GM12878 (cell line): Measurements from ENCODE around the gene SLC25A51. TPM values are rescaled to one million over a fixed set of nuclear protein-coding genes. Genes with fewer than 3 reads are reported as not detected.

Experiments used
- ATF3 ChIP-seq: IDR thresholded peaks from 2 replicates; pipeline ENCODE4 v1.6.1; 2011; ENCODE audit warnings: low read depth, mild to moderate bottlenecking, low read length, moderate library complexity, borderline replicate concordance; ENCODE audit errors: extremely low read depth
- ATF7 ChIP-seq: fragments of 450-650 bp; IDR thresholded peaks from 2 replicates; pipeline ENCODE4 v1.6.1; 2016; ENCODE audit warnings: low read depth, mild to moderate bottlenecking
- CBFB ChIP-seq: IDR thresholded peaks from 2 replicates; pipeline ENCODE4 v1.6.1; 2016; ENCODE audit warnings: antibody characterized with exemption, low read depth
- ESRRA ChIP-seq: IDR thresholded peaks from 2 replicates; pipeline ENCODE4 v1.6.1; 2012; ENCODE audit warnings: mild to moderate bottlenecking, low read length, improper control_type of control experiment
- GABPA ChIP-seq: IDR thresholded peaks from 2 replicates; pipeline ENCODE4 v1.6.1; 2014; ENCODE audit warnings: antibody characterized with exemption, low read depth, mild to moderate bottlenecking, inconsistent platforms
- GATAD2B ChIP-seq: fragments of 450-650 bp; conservative IDR thresholded peaks from 2 replicates; pipeline ENCODE4 v1.6.1; 2017; ENCODE audit warnings: low read depth, mild to moderate bottlenecking, moderate library complexity
- IKZF2 ChIP-seq, 2 experiments: fragments of 450-650 bp; IDR thresholded peaks; 2 replicates each; pipeline ENCODE4 v1.6.1; 2017; ENCODE audit warnings: mild to moderate bottlenecking in 2 of 2, moderate library complexity in 2 of 2
- MEF2A ChIP-seq: IDR thresholded peaks from 2 replicates; pipeline ENCODE4 v1.6.1; 2011; ENCODE audit warnings: low read depth, mild to moderate bottlenecking, low read length, moderate library complexity; ENCODE audit not compliant: insufficient read depth
- MXI1 ChIP-seq: fragments of 150-350 bp; IDR thresholded peaks from 2 replicates; pipeline ENCODE4 v1.6.1; 2011; ENCODE audit warnings: low read depth, mild to moderate bottlenecking, inconsistent platforms, low read length, improper control_type of control experiment
- MYB ChIP-seq: fragments of 150-350 bp; IDR thresholded peaks from 2 replicates; pipeline ENCODE4 v1.6.1; 2014; ENCODE audit warnings: mild to moderate bottlenecking, low read depth, low read length, borderline replicate concordance
- MYC ChIP-seq: IDR thresholded peaks from 2 replicates; pipeline ENCODE4 v1.6.1; 2011; ENCODE audit warnings: mild to moderate bottlenecking, low read length, moderate library complexity, inconsistent platforms; ENCODE audit not compliant: insufficient read depth, insufficient replicate concordance, insufficient read length, severe bottlenecking
- NBN ChIP-seq: fragments of 450-650 bp; IDR thresholded peaks from 2 replicates; pipeline ENCODE4 v1.6.1; 2016
- NRF1 ChIP-seq: conservative IDR thresholded peaks from 2 replicates; pipeline ENCODE4 v1.6.1; 2011; ENCODE audit warnings: mild to moderate bottlenecking, low read depth, low read length, improper control_type of control experiment
- PML ChIP-seq: IDR thresholded peaks from 2 replicates; pipeline ENCODE4 v1.6.1; 2012; ENCODE audit warnings: low read length, inconsistent platforms
- RCOR1 ChIP-seq: conservative IDR thresholded peaks from 2 replicates; pipeline ENCODE4 v1.6.1; 2012; ENCODE audit warnings: low read depth, low read length, improper control_type of control experiment
- RELA ChIP-seq: fragments of 450-650 bp; IDR thresholded peaks from 2 replicates; pipeline ENCODE4 v1.8.0; 2014; ENCODE audit warnings: borderline replicate concordance; ENCODE audit not compliant: partially characterized antibody
- RELB ChIP-seq: fragments of 450-650 bp; IDR thresholded peaks from 2 replicates; pipeline ENCODE4 v1.6.1; 2017; ENCODE audit warnings: low read depth, mild to moderate bottlenecking, moderate library complexity
- SMAD5 ChIP-seq: IDR thresholded peaks from 2 replicates; pipeline ENCODE4 v1.6.1; 2016; ENCODE audit warnings: antibody characterized with exemption, low read depth
- STAT1 ChIP-seq: fragments of 450-650 bp; conservative IDR thresholded peaks from 2 replicates; pipeline ENCODE4 v1.6.1; 2014; ENCODE audit warnings: antibody characterized with exemption, mild to moderate bottlenecking
- ZSCAN29 ChIP-seq: fragments of 450-650 bp; IDR thresholded peaks from 2 replicates; pipeline ENCODE4 v1.6.1; 2017; ENCODE audit warnings: mild to moderate bottlenecking, moderate library complexity
- polyA plus RNA-seq, 11 experiments: library from polyadenylated mRNA; depleted of rRNA in 4 of 11; unstranded in 6 of 11; stranded (reverse) in 5 of 11; fragments of >200 nt; fragmentation: Nextera tagmentation in 4 of 11; fragmentation: Illumina TruSeq in 1 of 11; extraction: Ambion mirVana in 4 of 11; extraction: Trizol in 1 of 11; gene quantifications; 1 replicate in 1 of 11; 2 replicates in 10 of 11; pipeline versions ENCODE4 v1.2.1 to v1.2.3, GENCODE V29; 2011 to 2016; ENCODE audit warnings: inconsistent platforms in 2 of 11, missing spikeins in 2 of 11, low read depth in 1 of 11
- total RNA-seq, 4 experiments: library from RNA; depleted of rRNA in 3 of 4; stranded (reverse); fragments of >200 nt in 3 of 4; fragmentation: Illumina TruSeq in 1 of 4; extraction: Trizol in 1 of 4; gene quantifications; 2 replicates each; pipeline versions ENCODE4 v1.2.1 to v1.2.3, GENCODE V29; 2013 to 2021
- TF ChIP-seq, protein P1 (sequence below): IDR thresholded peaks from 2 replicates; pipeline ENCODE4 v1.6.1; 2012; ENCODE audit warnings: low read length, inconsistent platforms
- TF ChIP-seq, protein P2 (sequence below): fragments of 450-650 bp; formaldehyde crosslinking; IDR thresholded peaks from 2 replicates; pipeline ENCODE4 v1.4.0; 2020; ENCODE audit warnings: mild to moderate bottlenecking, moderate library complexity
- TF ChIP-seq, protein P3 (sequence below): IDR thresholded peaks from 2 replicates; pipeline ENCODE4 v1.6.1; 2011; ENCODE audit warnings: low read depth, low read length, improper control_type of control experiment, borderline replicate concordance

The SLC25A51 gene
- total and polyA plus RNA-seq, 10 of the 15 experiments (the other 5 are each of a cell fraction or from before 2014, with no cell fraction given) = 3.8 to 29.3 (median 13.2) TPM

- TF ChIP-seq MYB (peak; percentile 55; the same call in 1 of the 2 replicates), SMAD5 (no peak), STAT1 (peak; percentile 98), NBN (peak; percentile 82), PML (peak; percentile 69; the same call in 1 of the 2 replicates), ZSCAN29 (no peak), NRF1 (peak; percentile 67), GABPA (no peak), MYC (peak; percentile 77), MEF2A (no peak), CBFB (peak; percentile 93), IKZF2 (IDR thresholded peaks at IDR 0.05) (peak; percentile 4 to 52; a peak in 2 of 4 replicates), ATF7 (no peak), RELB (peak; percentile 80), RELA (peak; percentile 81), ESRRA (no peak), RCOR1 (0 out of 2 replicates have a peak, but pooled peaks have one; percentile 53), ATF3 (peak; percentile 84), MXI1 (peak; percentile 93), GATAD2B (peak; percentile 93; the same call in 1 of the 2 replicates)
- TF ChIP-seq, protein P1, sequence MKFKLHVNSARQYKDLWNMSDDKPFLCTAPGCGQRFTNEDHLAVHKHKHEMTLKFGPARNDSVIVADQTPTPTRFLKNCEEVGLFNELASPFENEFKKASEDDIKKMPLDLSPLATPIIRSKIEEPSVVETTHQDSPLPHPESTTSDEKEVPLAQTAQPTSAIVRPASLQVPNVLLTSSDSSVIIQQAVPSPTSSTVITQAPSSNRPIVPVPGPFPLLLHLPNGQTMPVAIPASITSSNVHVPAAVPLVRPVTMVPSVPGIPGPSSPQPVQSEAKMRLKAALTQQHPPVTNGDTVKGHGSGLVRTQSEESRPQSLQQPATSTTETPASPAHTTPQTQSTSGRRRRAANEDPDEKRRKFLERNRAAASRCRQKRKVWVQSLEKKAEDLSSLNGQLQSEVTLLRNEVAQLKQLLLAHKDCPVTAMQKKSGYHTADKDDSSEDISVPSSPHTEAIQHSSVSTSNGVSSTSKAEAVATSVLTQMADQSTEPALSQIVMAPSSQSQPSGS = no peak
- TF ChIP-seq, protein P2, sequence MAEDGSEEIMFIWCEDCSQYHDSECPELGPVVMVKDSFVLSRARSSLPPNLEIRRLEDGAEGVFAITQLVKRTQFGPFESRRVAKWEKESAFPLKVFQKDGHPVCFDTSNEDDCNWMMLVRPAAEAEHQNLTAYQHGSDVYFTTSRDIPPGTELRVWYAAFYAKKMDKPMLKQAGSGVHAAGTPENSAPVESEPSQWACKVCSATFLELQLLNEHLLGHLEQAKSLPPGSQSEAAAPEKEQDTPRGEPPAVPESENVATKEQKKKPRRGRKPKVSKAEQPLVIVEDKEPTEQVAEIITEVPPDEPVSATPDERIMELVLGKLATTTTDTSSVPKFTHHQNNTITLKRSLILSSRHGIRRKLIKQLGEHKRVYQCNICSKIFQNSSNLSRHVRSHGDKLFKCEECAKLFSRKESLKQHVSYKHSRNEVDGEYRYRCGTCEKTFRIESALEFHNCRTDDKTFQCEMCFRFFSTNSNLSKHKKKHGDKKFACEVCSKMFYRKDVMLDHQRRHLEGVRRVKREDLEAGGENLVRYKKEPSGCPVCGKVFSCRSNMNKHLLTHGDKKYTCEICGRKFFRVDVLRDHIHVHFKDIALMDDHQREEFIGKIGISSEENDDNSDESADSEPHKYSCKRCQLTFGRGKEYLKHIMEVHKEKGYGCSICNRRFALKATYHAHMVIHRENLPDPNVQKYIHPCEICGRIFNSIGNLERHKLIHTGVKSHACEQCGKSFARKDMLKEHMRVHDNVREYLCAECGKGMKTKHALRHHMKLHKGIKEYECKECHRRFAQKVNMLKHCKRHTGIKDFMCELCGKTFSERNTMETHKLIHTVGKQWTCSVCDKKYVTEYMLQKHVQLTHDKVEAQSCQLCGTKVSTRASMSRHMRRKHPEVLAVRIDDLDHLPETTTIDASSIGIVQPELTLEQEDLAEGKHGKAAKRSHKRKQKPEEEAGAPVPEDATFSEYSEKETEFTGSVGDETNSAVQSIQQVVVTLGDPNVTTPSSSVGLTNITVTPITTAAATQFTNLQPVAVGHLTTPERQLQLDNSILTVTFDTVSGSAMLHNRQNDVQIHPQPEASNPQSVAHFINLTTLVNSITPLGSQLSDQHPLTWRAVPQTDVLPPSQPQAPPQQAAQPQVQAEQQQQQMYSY (CRISPR knock-in tag) = no peak
- TF ChIP-seq, protein P3, sequence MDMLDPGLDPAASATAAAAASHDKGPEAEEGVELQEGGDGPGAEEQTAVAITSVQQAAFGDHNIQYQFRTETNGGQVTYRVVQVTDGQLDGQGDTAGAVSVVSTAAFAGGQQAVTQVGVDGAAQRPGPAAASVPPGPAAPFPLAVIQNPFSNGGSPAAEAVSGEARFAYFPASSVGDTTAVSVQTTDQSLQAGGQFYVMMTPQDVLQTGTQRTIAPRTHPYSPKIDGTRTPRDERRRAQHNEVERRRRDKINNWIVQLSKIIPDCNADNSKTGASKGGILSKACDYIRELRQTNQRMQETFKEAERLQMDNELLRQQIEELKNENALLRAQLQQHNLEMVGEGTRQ = peak; percentile 78
Measured at GRCh38 chr9:37903647-37904444, at the start of gene SLC25A51 (continued).
